ENCODE measurements around the gene CCDC47.
"Not testable (repeated sequence)": the region's sequence is repeated elsewhere in the genome, so short reads cannot be mapped to it uniquely, and the experiment has no call there.

Gene CCDC47

GRCh38 chr17:63722403-63722802, 51.0 kb downstream of the CCDC47 start:
- TF ChIP-seq RARB (CRISPR knock-in tag; IDR thresholded peaks at IDR 0.05), result no peak
- no peak for TF ChIP-seq OSR1 (CRISPR knock-in tag; IDR thresholded peaks at IDR 0.05)
- TF ChIP-seq BACH2 (CRISPR knock-in tag; IDR thresholded peaks at IDR 0.05; ENCODE audit: borderline replicate concordance), result no peak
- no peak for TF ChIP-seq GLIS3 (CRISPR knock-in tag; IDR thresholded peaks at IDR 0.05)
- no peak for TF ChIP-seq ZNF565 (CRISPR knock-in tag; conservative IDR thresholded peaks at IDR 0.05; ENCODE audit: low read depth)
- TF ChIP-seq ARNTL (CRISPR knock-in tag; IDR thresholded peaks at IDR 0.05; ENCODE audit: borderline replicate concordance, low read depth), result no peak
- TF ChIP-seq ZNF70 (CRISPR knock-in tag; IDR thresholded peaks at IDR 0.05), result no peak
- TF ChIP-seq TCF4 (CRISPR knock-in tag; IDR thresholded peaks at IDR 0.05; ENCODE audit: borderline replicate concordance), result no peak
- TF ChIP-seq PATZ1 (CRISPR knock-in tag; IDR thresholded peaks at IDR 0.05; ENCODE audit: borderline replicate concordance), result no peak
- TF ChIP-seq POU6F1 (CRISPR knock-in tag; IDR thresholded peaks at IDR 0.05; ENCODE audit: borderline replicate concordance, low read depth), result no peak
- TF ChIP-seq ZC3H10 (CRISPR knock-in tag; IDR thresholded peaks at IDR 0.05), result no peak
- no peak for TF ChIP-seq CSRNP3 (CRISPR knock-in tag; IDR thresholded peaks at IDR 0.05)
- no peak for TF ChIP-seq ZNF8 (CRISPR knock-in tag; IDR thresholded peaks at IDR 0.05)
- TF ChIP-seq TSHZ2 (CRISPR knock-in tag; IDR thresholded peaks at IDR 0.05), result no peak
- TF ChIP-seq ISL1 (CRISPR knock-in tag; IDR thresholded peaks at IDR 0.05), result no peak
- TF ChIP-seq TOX (CRISPR knock-in tag; IDR thresholded peaks at IDR 0.05; ENCODE audit: borderline replicate concordance), result no peak
- no peak for TF ChIP-seq ZFP3 (CRISPR knock-in tag; IDR thresholded peaks at IDR 0.05)
- TF ChIP-seq ESRRG (CRISPR knock-in tag; IDR thresholded peaks at IDR 0.05), result no peak
- no peak for TF ChIP-seq ZFP30 (CRISPR knock-in tag; IDR thresholded peaks at IDR 0.05)

GRCh38 chr17:63720194-63720593, 53.2 kb downstream of the CCDC47 start:
- not testable (repeated sequence) for ATAC-seq

More at GRCh38 chr17:63722403-63722802, 51.0 kb downstream of the CCDC47 start:
- no peak; the same call in 1 of the 3 replicates for ATAC-seq

- no peak for TF ChIP-seq RARB (CRISPR knock-in tag; IDR thresholded peaks at IDR 0.05)
- TF ChIP-seq POU6F1 (CRISPR knock-in tag; IDR thresholded peaks at IDR 0.05; ENCODE audit: borderline replicate concordance, low read depth), result no peak
- TF ChIP-seq ZNF565 (CRISPR knock-in tag; conservative IDR thresholded peaks at IDR 0.05; ENCODE audit: low read depth), result no peak
- no peak for TF ChIP-seq SNAI2 (CRISPR knock-in tag; IDR thresholded peaks at IDR 0.05)
- ATAC-seq, result no peak
Measured at GRCh38 chr17:63718988-63719387, 54.4 kb downstream of the CCDC47 start.

- no peak for ATAC-seq
- TF ChIP-seq ZNF8 (CRISPR knock-in tag; IDR thresholded peaks at IDR 0.05) (no peak), ZFP3 (CRISPR knock-in tag; IDR thresholded peaks at IDR 0.05) (no peak), POU6F1 (CRISPR knock-in tag; IDR thresholded peaks at IDR 0.05; ENCODE audit: borderline replicate concordance, low read depth) (no peak), CREB5 (CRISPR knock-in tag; IDR thresholded peaks at IDR 0.05; ENCODE audit: low read depth) (no peak), BACH2 (CRISPR knock-in tag; IDR thresholded peaks at IDR 0.05; ENCODE audit: borderline replicate concordance) (no peak), OSR1 (CRISPR knock-in tag; IDR thresholded peaks at IDR 0.05) (no peak), ZNF565 (CRISPR knock-in tag; conservative IDR thresholded peaks at IDR 0.05; ENCODE audit: low read depth) (no peak), PATZ1 (CRISPR knock-in tag; IDR thresholded peaks at IDR 0.05; ENCODE audit: borderline replicate concordance) (no peak), ZNF70 (CRISPR knock-in tag; IDR thresholded peaks at IDR 0.05) (no peak), ZFP30 (CRISPR knock-in tag; IDR thresholded peaks at IDR 0.05) (no peak), SNAI2 (CRISPR knock-in tag; IDR thresholded peaks at IDR 0.05) (no peak), ISL1 (CRISPR knock-in tag; IDR thresholded peaks at IDR 0.05) (no peak)
Measured at GRCh38 chr17:63716426-63716825, 57.0 kb downstream of the CCDC47 start.
